ENCODE results near the gene PRDM4.

DNA sequence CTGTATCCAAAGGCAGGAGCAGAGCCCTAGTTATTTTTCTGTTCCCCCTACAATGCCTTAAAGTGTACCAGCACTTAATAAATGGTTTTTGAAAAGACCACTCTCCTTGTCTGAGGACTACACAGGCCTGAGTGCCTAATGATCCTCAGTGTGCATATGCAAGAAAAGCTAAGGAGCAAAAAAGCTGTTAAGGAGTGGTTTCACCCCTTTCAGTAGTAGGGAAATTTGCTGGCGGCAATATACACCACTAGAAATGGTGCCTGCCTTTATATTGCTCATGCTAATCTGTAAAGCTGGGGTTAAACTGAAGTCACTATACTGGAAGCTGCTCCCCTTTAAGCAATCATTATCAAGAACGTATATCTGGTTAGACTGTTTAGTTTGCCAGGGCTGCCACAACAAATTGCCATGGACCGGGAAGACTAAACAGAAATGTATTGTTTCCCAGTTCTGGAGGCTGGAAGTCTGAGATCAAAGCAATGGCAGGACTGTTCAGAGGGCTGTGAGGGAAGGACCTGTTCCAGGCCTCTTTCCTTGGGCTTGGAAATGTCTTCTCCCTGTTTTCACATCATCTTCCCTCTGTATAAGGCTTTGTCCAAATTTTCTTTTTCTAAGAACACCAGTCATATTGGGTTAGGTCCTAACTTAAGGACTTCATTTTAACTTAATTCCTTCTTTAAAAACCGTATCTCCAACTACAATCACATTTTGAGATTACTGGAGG, 30.2 kb downstream of the PRDM4 start:
- TF ChIP-seq, protein P1, sequence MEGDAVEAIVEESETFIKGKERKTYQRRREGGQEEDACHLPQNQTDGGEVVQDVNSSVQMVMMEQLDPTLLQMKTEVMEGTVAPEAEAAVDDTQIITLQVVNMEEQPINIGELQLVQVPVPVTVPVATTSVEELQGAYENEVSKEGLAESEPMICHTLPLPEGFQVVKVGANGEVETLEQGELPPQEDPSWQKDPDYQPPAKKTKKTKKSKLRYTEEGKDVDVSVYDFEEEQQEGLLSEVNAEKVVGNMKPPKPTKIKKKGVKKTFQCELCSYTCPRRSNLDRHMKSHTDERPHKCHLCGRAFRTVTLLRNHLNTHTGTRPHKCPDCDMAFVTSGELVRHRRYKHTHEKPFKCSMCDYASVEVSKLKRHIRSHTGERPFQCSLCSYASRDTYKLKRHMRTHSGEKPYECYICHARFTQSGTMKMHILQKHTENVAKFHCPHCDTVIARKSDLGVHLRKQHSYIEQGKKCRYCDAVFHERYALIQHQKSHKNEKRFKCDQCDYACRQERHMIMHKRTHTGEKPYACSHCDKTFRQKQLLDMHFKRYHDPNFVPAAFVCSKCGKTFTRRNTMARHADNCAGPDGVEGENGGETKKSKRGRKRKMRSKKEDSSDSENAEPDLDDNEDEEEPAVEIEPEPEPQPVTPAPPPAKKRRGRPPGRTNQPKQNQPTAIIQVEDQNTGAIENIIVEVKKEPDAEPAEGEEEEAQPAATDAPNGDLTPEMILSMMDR (IDR thresholded peaks at IDR 0.05; ENCODE audit: low read depth, low read length, missing input control) = no peak
- TF ChIP-seq, protein P2, sequence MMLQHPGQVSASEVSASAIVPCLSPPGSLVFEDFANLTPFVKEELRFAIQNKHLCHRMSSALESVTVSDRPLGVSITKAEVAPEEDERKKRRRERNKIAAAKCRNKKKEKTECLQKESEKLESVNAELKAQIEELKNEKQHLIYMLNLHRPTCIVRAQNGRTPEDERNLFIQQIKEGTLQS (IDR thresholded peaks at IDR 0.05) = no peak
- TF ChIP-seq GABPA (IDR thresholded peaks at IDR 0.05 in 1 of 2, conservative IDR thresholded peaks at IDR 0.05 in 1 of 2) (no peak), EGR1 (IDR thresholded peaks at IDR 0.05; ENCODE audit: low read depth in 2 of 2) (no peak), RAD21 (IDR thresholded peaks at IDR 0.05) (no peak), SP1 (IDR thresholded peaks at IDR 0.05) (no peak), FOXA1 (IDR thresholded peaks at IDR 0.05) (no peak), HNF4A (conservative IDR thresholded peaks at IDR 0.05) (no peak), JUND (IDR thresholded peaks at IDR 0.05) (no peak)
- TF ChIP-seq, protein P3, sequence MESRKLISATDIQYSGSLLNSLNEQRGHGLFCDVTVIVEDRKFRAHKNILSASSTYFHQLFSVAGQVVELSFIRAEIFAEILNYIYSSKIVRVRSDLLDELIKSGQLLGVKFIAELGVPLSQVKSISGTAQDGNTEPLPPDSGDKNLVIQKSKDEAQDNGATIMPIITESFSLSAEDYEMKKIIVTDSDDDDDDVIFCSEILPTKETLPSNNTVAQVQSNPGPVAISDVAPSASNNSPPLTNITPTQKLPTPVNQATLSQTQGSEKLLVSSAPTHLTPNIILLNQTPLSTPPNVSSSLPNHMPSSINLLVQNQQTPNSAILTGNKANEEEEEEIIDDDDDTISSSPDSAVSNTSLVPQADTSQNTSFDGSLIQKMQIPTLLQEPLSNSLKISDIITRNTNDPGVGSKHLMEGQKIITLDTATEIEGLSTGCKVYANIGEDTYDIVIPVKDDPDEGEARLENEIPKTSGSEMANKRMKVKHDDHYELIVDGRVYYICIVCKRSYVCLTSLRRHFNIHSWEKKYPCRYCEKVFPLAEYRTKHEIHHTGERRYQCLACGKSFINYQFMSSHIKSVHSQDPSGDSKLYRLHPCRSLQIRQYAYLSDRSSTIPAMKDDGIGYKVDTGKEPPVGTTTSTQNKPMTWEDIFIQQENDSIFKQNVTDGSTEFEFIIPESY (IDR thresholded peaks at IDR 0.05) = no peak

Measured in liver (tissue), 3 donors.